Nephron (organoid): ENCODE measurements around the gene FCHSD2.
"Not testable (repeated sequence)": the region's sequence is repeated elsewhere in the genome, so short reads cannot be mapped to it uniquely, and the experiment has no call there.

Source experiments
- H3K27ac Mint-ChIP-seq, 3 experiments: 2 replicates each; pipeline ENCODE4 v1.8.0; 2020; ENCODE audit warnings: mixed read lengths in 3 of 3, mild to moderate bottlenecking in 2 of 3, moderate library complexity in 1 of 3
- H3K27me3 Mint-ChIP-seq: 2 replicates; pipeline ENCODE4 v1.8.0; 2021; ENCODE audit warnings: low read depth, mild to moderate bottlenecking, moderate library complexity, mixed read lengths
- H3K36me3 Mint-ChIP-seq: 2 replicates; pipeline ENCODE4 v1.8.0; 2020; ENCODE audit warnings: low read depth, mixed read lengths
- H3K4me1 Mint-ChIP-seq: 2 replicates; pipeline ENCODE4 v1.8.0; 2020; ENCODE audit warnings: mixed read lengths
- H3K4me3 Mint-ChIP-seq, 3 experiments: 2 replicates each; pipeline ENCODE4 v1.8.0; 2020; ENCODE audit warnings: mild to moderate bottlenecking in 3 of 3, mixed read lengths in 3 of 3, moderate library complexity in 2 of 3
- H3K9me3 Mint-ChIP-seq: 2 replicates; pipeline ENCODE4 v1.8.0; 2020; ENCODE audit warnings: mixed read lengths
- TF ChIP-seq, protein P1 (sequence below), 3 experiments: fragments of 200-600 bp; sonication (generic); IDR thresholded peaks; one replicate each; pipeline ENCODE4 v1.5.0; 2021; ENCODE audit warnings: antibody characterized with exemption in 3 of 3; ENCODE audit not compliant: unreplicated experiment in 3 of 3

Gene FCHSD2

DNA sequence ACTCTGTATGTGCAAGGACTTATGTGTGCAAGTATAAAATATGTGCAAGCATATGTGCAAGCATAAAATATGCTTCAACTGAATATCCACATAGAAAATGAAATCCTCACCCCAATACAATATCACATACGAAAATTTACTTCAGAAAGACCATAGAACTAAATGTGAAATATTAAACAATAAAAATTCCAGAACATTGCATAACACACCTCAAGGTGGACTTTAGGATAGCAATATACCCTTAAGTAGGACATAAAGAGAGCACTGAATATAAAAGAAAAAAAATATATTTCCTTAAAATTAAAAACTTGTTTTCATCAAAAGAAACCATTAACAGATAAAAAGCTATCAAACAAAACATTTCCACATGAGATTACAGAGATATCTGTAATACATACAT is 67.8 kb downstream of the FCHSD2 start:
- no peak overlapping the region for H3K4me3 Mint-ChIP-seq
- H3K36me3 Mint-ChIP-seq: peaks cover 37% of the 10 kb centered on the region
- TF ChIP-seq, protein P1, sequence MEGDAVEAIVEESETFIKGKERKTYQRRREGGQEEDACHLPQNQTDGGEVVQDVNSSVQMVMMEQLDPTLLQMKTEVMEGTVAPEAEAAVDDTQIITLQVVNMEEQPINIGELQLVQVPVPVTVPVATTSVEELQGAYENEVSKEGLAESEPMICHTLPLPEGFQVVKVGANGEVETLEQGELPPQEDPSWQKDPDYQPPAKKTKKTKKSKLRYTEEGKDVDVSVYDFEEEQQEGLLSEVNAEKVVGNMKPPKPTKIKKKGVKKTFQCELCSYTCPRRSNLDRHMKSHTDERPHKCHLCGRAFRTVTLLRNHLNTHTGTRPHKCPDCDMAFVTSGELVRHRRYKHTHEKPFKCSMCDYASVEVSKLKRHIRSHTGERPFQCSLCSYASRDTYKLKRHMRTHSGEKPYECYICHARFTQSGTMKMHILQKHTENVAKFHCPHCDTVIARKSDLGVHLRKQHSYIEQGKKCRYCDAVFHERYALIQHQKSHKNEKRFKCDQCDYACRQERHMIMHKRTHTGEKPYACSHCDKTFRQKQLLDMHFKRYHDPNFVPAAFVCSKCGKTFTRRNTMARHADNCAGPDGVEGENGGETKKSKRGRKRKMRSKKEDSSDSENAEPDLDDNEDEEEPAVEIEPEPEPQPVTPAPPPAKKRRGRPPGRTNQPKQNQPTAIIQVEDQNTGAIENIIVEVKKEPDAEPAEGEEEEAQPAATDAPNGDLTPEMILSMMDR (IDR thresholded peaks at IDR 0.05; ENCODE audit: unreplicated experiment in 3 of 3): no peak
- H3K27me3 Mint-ChIP-seq: no peaks in the 10 kb centered on the region
- no peak overlapping the region for H3K27ac Mint-ChIP-seq
- H3K4me1 Mint-ChIP-seq: peaks cover 14% of the 10 kb centered on the region
- H3K9me3 Mint-ChIP-seq: peaks cover 21% of the 10 kb centered on the region

DNA sequence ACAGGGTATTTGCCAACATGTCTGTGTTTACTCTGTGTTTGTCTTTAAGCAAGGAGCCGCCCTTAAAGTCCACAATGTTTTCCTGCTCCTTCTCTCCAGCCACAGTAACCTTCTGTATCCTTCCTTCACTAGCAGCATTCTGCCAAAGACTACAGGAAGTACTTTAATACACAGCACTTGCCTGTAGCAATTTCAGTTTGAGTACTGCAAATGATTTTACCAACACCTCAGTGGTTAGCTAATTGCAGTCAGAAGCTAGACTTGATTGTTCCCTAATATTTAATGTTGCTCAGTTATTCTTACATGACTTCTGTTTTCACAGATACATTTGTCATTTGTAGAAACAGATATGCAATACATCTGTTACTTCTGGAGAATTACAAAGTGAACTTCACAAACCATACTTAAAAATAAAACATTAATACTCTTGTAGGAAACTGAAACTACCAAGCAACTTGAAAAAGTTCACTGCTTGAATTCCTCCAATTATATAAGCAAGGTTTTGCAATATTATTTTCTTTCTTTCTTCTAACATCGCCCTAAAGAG is 69.1 kb downstream of the FCHSD2 start:
- H3K27ac Mint-ChIP-seq: peak overlapping the region; percentile 19 to 68 (median 65)
- peaks cover 26% of the 10 kb centered on the region for H3K36me3 Mint-ChIP-seq
- H3K9me3 Mint-ChIP-seq: peaks cover 11% of the 10 kb centered on the region
- no peaks in the 10 kb centered on the region for H3K27me3 Mint-ChIP-seq
- H3K4me3 Mint-ChIP-seq: no peak overlapping the region
- TF ChIP-seq, protein P1 (IDR thresholded peaks at IDR 0.05; ENCODE audit: unreplicated experiment in 3 of 3): no peak
- H3K4me1 Mint-ChIP-seq: peaks cover 14% of the 10 kb centered on the region

- H3K27me3 Mint-ChIP-seq: no peaks in the 10 kb centered on the region
- H3K27ac Mint-ChIP-seq: no peak overlapping the region
- peaks cover 26% of the 10 kb centered on the region for H3K36me3 Mint-ChIP-seq
- no peak overlapping the region for H3K4me3 Mint-ChIP-seq
- H3K4me1 Mint-ChIP-seq: peaks cover 14% of the 10 kb centered on the region
- TF ChIP-seq, protein P1 (IDR thresholded peaks at IDR 0.05; ENCODE audit: unreplicated experiment in 3 of 3): no peak
- H3K9me3 Mint-ChIP-seq: peaks cover 8% of the 10 kb centered on the region
Measured at GRCh38 chr11:73070653-73071052, 71.5 kb downstream of the FCHSD2 start.

DNA sequence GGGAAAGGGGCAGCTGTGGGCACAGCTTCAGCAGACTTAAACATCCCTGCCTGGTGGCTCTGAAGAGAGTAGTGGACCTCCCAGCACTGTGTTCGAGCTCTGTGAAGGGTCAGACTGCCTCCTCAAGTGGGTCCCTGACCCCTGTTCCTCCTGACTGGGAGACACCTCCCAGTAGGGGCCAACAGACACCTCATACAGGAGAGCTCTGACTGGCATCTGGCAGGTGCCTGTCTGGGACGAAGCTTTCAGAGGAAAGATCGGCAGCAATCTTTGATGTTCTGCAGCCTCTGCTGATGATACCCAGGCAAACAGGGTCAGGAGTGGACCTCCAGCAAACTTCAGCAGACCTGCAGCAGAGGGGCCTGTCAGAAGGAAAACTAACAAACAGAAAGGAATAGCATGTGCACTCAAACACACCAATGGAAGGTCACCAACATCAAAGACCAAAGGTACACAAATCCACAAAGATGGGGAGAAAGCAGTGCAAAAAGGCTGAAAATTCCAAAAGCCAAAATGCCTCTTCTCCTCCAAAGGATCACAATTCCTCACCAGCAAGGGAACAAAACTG is 80.2 kb downstream of the FCHSD2 start:
- not testable (repeated sequence) for H3K4me1 Mint-ChIP-seq, H3K27me3 Mint-ChIP-seq, H3K4me3 Mint-ChIP-seq, H3K27ac Mint-ChIP-seq
- peaks cover 39% of the 10 kb centered on the region for H3K36me3 Mint-ChIP-seq
- H3K9me3 Mint-ChIP-seq: peaks cover 24% of the 10 kb centered on the region

DNA sequence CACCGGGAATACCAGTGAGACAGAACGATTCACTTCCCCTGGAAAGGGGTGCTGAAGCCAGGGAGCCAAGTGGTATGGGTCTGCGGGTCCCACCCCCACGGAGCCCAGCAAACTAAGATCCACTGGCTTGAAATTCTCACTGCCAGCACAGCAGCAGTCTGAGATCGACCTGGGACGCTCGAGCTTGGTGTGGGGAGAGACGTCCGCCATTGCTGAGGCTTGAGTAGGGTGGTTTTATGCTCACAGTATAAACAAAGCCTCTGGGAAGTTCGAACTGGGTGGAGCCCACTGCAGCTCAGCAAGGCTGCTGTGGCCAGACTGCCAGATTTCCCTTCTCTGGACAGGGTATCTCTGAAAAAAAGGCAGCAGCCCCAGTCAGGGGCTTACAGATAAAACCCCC is 80.7 kb downstream of the FCHSD2 start:
- H3K4me1 Mint-ChIP-seq, H3K27ac Mint-ChIP-seq, H3K27me3 Mint-ChIP-seq, H3K4me3 Mint-ChIP-seq: not testable (repeated sequence)
- Mint-ChIP-seq H3K36me3 (peaks cover 34% of the 10 kb centered on the region), H3K9me3 (peaks cover 22% of the 10 kb centered on the region)

- Mint-ChIP-seq H3K9me3 (peaks cover 14% of the 10 kb centered on the region), H3K27me3 (no peaks in the 10 kb centered on the region), H3K27ac (no peak overlapping the region), H3K36me3 (peaks cover 23% of the 10 kb centered on the region), H3K4me1 (peaks cover 8% of the 10 kb centered on the region), H3K4me3 (no peak overlapping the region)
- TF ChIP-seq, protein P1 (IDR thresholded peaks at IDR 0.05; ENCODE audit: unreplicated experiment in 3 of 3): no peak
Measured at GRCh38 chr11:73059915-73060314, 82.2 kb downstream of the FCHSD2 start.

GRCh38 chr11:73058989-73059674 is 83.0 kb downstream of the FCHSD2 start:
- peaks cover 7% of the 10 kb centered on the region for H3K9me3 Mint-ChIP-seq
- H3K4me3 Mint-ChIP-seq: no peak overlapping the region
- TF ChIP-seq, protein P1 (IDR thresholded peaks at IDR 0.05; ENCODE audit: unreplicated experiment in 3 of 3): no peak
- H3K36me3 Mint-ChIP-seq: peaks cover 21% of the 10 kb centered on the region
- peaks cover 12% of the 10 kb centered on the region for H3K4me1 Mint-ChIP-seq
- H3K27me3 Mint-ChIP-seq: no peaks in the 10 kb centered on the region
- H3K27ac Mint-ChIP-seq: no peak overlapping the region
